A549 (cell line): ENCODE data around the gene STARD9. TPM values are rescaled to one million over a fixed set of nuclear protein-coding genes. Genes with fewer than 3 reads are reported as not detected.

Source experiments
- ATAC-seq, 2 experiments: fragments of 200-7000 bp in 1 of 2; fragments of >200 bp in 1 of 2; cut with Nextera tagmentation in 1 of 2; cut with Tn5 transposase in 1 of 2; 3 replicates each; pipeline versions ENCODE4 v1.8.0 to v1.9.1; 2018 to 2020; ENCODE audit warnings: mild to moderate bottlenecking in 1 of 2, moderate library complexity in 1 of 2
- CTCF ChIA-PET: fragments of 300-600 bp; sonication (Branson Sonifier 250); formaldehyde crosslinking; extraction: SDS; loops from one replicate; lab custom pipeline; 2021; ENCODE audit warnings: antibody characterized with exemption, inconsistent platforms; lab: Yijun Ruan, JAX
- POLR2A ChIA-PET: fragments of 350-600 bp; formaldehyde crosslinking; extraction: SDS; loops from one replicate; lab custom pipeline; 2021; ENCODE audit warnings: antibody characterized with exemption, inconsistent platforms; lab: Yijun Ruan, JAX
- DNase-seq, 2 experiments: peaks; one replicate each; pipeline versions ENCODE4 v3.0.0 to v3.0.0-alpha.2; 2011 to 2016; ENCODE audit warnings: low read depth in 1 of 2, low spot score in 1 of 2
- FAIRE-seq: peaks from 2 replicates; lab custom pipeline; 2011; peaks lifted over from hg19 to GRCh38; lab: Jason Lieb, UNC
- H3K27ac ChIP-seq, 2 experiments: fragments of >200 bp; sonication (Bioruptor Twin); formaldehyde crosslinking; 3 replicates each; pipeline ENCODE4 v1.5.1; 2016 to 2017
- H3K4me1 ChIP-seq: fragments of >200 bp; sonication (Bioruptor Twin); formaldehyde crosslinking; 3 replicates; pipeline ENCODE4 v1.6.1; 2016
- H3K4me2 ChIP-seq: fragments of >200 bp; sonication (Bioruptor Twin); formaldehyde crosslinking; 3 replicates; pipeline ENCODE4 v1.6.1; 2016
- H3K4me3 ChIP-seq: fragments of >200 bp; sonication (Bioruptor Twin); formaldehyde crosslinking; 3 replicates; pipeline ENCODE4 v1.5.1; 2016
- H3K9me3 ChIP-seq: fragments of >200 bp; sonication (Bioruptor Twin); formaldehyde crosslinking; 3 replicates; pipeline ENCODE4 v1.6.1; 2016
- CBX8 ChIP-seq: fragments of 200-600 bp; sonication (generic); IDR thresholded peaks from 2 replicates; pipeline ENCODE4 v1.6.1; 2016
- CEBPB ChIP-seq, 2 experiments: fragments of >200 bp in 1 of 2; sonication (Bioruptor Twin) in 1 of 2; formaldehyde crosslinking in 1 of 2; IDR thresholded peaks; 2 replicates each; pipeline ENCODE4 v1.6.1; 2012 to 2016
- EHF ChIP-seq: fragments of 250-450 bp; sonication (Bioruptor Pico); IDR thresholded peaks from 2 replicates; pipeline ENCODE4 v1.5.0; 2020; ENCODE audit warnings: mild to moderate bottlenecking
- FOSL2 ChIP-seq, 2 experiments: fragments of 450-650 bp in 1 of 2; fragments of >200 bp in 1 of 2; sonication (Bioruptor Twin) in 1 of 2; formaldehyde crosslinking; IDR thresholded peaks; 2 replicates each; pipeline versions ENCODE4 v1.5.0 to v1.6.1; 2016 to 2020; ENCODE audit warnings: mild to moderate bottlenecking in 1 of 2, moderate library complexity in 1 of 2
- HDAC2 ChIP-seq: fragments of 200-600 bp; sonication (generic); IDR thresholded peaks from 2 replicates; pipeline ENCODE4 v1.6.1; 2016
- HOXB13 ChIP-seq: fragments of 250-450 bp; sonication (Bioruptor Pico); IDR thresholded peaks from 2 replicates; pipeline ENCODE4 v1.5.0; 2020; ENCODE audit warnings: low read depth, mild to moderate bottlenecking, moderate library complexity
- HOXB5 ChIP-seq: fragments of 250-450 bp; sonication (Bioruptor Pico); IDR thresholded peaks from 2 replicates; pipeline ENCODE4 v1.5.0; 2020; ENCODE audit warnings: mild to moderate bottlenecking, moderate library complexity
- JUN ChIP-seq, 2 experiments: fragments of >200 bp; sonication (Bioruptor Twin); formaldehyde crosslinking; IDR thresholded peaks; 2 replicates in 1 of 2; 3 replicates in 1 of 2; pipeline ENCODE4 v1.6.1; 2016 to 2017
- JUNB ChIP-seq: fragments of >200 bp; sonication (Bioruptor Twin); formaldehyde crosslinking; IDR thresholded peaks from 2 replicates; pipeline ENCODE4 v1.6.1; 2016
- KDM5A ChIP-seq: fragments of 200-600 bp; sonication (generic); IDR thresholded peaks from 2 replicates; pipeline ENCODE4 v1.6.1; 2016; ENCODE audit warnings: antibody characterized with exemption, mild to moderate bottlenecking
- MAFK ChIP-seq: fragments of 450-650 bp; IDR thresholded peaks from 2 replicates; pipeline ENCODE4 v1.6.1; 2014; ENCODE audit not compliant: partially characterized antibody
- MAZ ChIP-seq: fragments of 150-350 bp; IDR thresholded peaks from 2 replicates; pipeline ENCODE4 v1.6.1; 2014; ENCODE audit warnings: antibody characterized with exemption, low read depth, low read length, borderline replicate concordance
- MYC ChIP-seq: IDR thresholded peaks from 2 replicates; pipeline ENCODE4 v1.6.1; 2012; ENCODE audit warnings: mild to moderate bottlenecking, inconsistent platforms, low read length, improper control_type of control experiment, borderline replicate concordance
- NFE2L2 ChIP-seq: fragments of 150-350 bp; conservative IDR thresholded peaks from 2 replicates; pipeline ENCODE4 v1.6.1; 2014; ENCODE audit warnings: low read length
- NR3C1 ChIP-seq: fragments of >200 bp; sonication (Bioruptor Twin); formaldehyde crosslinking; IDR thresholded peaks from 3 replicates; pipeline ENCODE4 v1.6.1; 2017
- RAD21 ChIP-seq, 2 experiments: fragments of >200 bp in 1 of 2; sonication (Bioruptor Twin) in 1 of 2; formaldehyde crosslinking in 1 of 2; IDR thresholded peaks in 1 of 2; conservative IDR thresholded peaks in 1 of 2; 2 replicates in 1 of 2; 3 replicates in 1 of 2; pipeline ENCODE4 v1.6.1; 2012 to 2018; ENCODE audit warnings: inconsistent platforms in 1 of 2
- RCOR1 ChIP-seq: fragments of 150-350 bp; IDR thresholded peaks from 2 replicates; pipeline ENCODE4 v1.6.1; 2014; ENCODE audit warnings: antibody characterized with exemption, low read length, low read depth
- RFX5 ChIP-seq: fragments of 450-650 bp; IDR thresholded peaks from 2 replicates; pipeline ENCODE4 v1.7.1; 2014; ENCODE audit warnings: antibody characterized with exemption, mild to moderate bottlenecking, moderate library complexity
- ZFP36 ChIP-seq: fragments of 450-650 bp; IDR thresholded peaks from 2 replicates; pipeline ENCODE4 v1.6.1; 2014; ENCODE audit warnings: borderline replicate concordance; ENCODE audit not compliant: partially characterized antibody
- ZNF302 ChIP-seq: fragments of 250-450 bp; sonication (Bioruptor Pico); IDR thresholded peaks from 2 replicates; pipeline ENCODE4 v1.9.0; 2021; ENCODE audit warnings: inconsistent platforms, mild to moderate bottlenecking, moderate library complexity
- ZSCAN20 ChIP-seq: fragments of 250-450 bp; sonication (Bioruptor Pico); IDR thresholded peaks from 2 replicates; pipeline ENCODE4 v1.8.0; 2022; ENCODE audit warnings: mild to moderate bottlenecking, moderate library complexity
- WGBS: methylation state at CpG from one replicate; pipeline ENCODE4 v1.1.6; 2017; ENCODE audit errors: missing lambda C conversion rate; 5-methylcytosine and 5-hydroxymethylcytosine counted together
- polyA plus RNA-seq, 4 experiments: library from polyadenylated mRNA; depleted of rRNA in 3 of 4; stranded (reverse); fragments of >200 nt; fragmentation: RNase III in 1 of 4; extraction: RNeasy Plus Mini Kit Qiagen cat#74134 plus additional on column Dnase treatment in 1 of 4; gene quantifications; 2 replicates in 3 of 4; 3 replicates in 1 of 4; pipeline ENCODE4 v1.2.3, GENCODE V29; 2011 to 2017
- TF ChIP-seq, protein P1 (sequence below): fragments of 450-650 bp; IDR thresholded peaks from 2 replicates; pipeline ENCODE4 v1.6.1; 2014; ENCODE audit warnings: antibody characterized with exemption
- TF ChIP-seq, protein P2 (sequence below): fragments of >200 bp; sonication (Bioruptor Twin); formaldehyde crosslinking; IDR thresholded peaks from 3 replicates; pipeline ENCODE4 v1.5.1; 2016
- TF ChIP-seq, protein P3 (sequence below): fragments of >200 bp; sonication (Bioruptor Twin); formaldehyde crosslinking; IDR thresholded peaks from 3 replicates; pipeline ENCODE4 v1.6.1; 2016

The STARD9 gene
- polyA plus RNA-seq, 2 of the 4 experiments (the other 2 are of a cell fraction): 1.2 TPM

DNA sequence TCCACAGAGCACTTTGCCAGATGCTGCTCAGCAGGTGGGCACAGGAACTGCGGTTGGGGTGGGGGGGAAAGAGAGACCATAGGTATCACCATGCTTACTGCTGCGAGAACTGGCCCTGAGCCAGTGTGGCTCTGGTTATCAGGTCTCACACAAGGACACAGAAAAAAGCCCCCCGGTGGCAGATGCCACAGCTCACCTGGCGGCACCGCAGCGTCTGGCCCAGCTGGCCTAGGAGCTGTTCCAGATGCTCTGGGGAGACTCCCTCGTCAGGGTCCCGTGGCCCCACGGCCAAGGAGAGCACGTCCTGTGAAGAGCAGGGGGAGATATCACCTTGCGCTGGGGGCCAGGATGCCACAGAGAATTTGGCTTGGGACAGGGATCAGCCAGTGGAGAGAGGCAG lies 150.7 kb downstream of the STARD9 start:
- WGBS: 87% methylated on average over 8 of the region's 11 CpGs
- H3K4me1 ChIP-seq: no peaks in the 10 kb centered on the region
- FAIRE-seq: no peak
- POLR2A ChIA-PET: no interaction called here
- TF ChIP-seq EHF (CRISPR knock-in tag) (no peak), HOXB13 (CRISPR knock-in tag) (no peak), RCOR1 (no peak), NR3C1 (no peak), HOXB5 (CRISPR knock-in tag) (no peak), RFX5 (no peak), ZSCAN20 (CRISPR knock-in tag) (no peak), JUNB (no peak), MAFK (no peak), MAZ (no peak), FOSL2 (IDR thresholded peaks at IDR 0.05) (no peak), FOSL2 (CRISPR knock-in tag; IDR thresholded peaks at IDR 0.05) (no peak), JUN (IDR thresholded peaks at IDR 0.05) (no peak), MYC (no peak), ZNF302 (CRISPR knock-in tag) (no peak), ZFP36 (no peak), CEBPB (IDR thresholded peaks at IDR 0.05) (no peak), KDM5A (no peak)
- TF ChIP-seq, protein P1, sequence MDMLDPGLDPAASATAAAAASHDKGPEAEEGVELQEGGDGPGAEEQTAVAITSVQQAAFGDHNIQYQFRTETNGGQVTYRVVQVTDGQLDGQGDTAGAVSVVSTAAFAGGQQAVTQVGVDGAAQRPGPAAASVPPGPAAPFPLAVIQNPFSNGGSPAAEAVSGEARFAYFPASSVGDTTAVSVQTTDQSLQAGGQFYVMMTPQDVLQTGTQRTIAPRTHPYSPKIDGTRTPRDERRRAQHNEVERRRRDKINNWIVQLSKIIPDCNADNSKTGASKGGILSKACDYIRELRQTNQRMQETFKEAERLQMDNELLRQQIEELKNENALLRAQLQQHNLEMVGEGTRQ: no peak
- TF ChIP-seq, protein P2, sequence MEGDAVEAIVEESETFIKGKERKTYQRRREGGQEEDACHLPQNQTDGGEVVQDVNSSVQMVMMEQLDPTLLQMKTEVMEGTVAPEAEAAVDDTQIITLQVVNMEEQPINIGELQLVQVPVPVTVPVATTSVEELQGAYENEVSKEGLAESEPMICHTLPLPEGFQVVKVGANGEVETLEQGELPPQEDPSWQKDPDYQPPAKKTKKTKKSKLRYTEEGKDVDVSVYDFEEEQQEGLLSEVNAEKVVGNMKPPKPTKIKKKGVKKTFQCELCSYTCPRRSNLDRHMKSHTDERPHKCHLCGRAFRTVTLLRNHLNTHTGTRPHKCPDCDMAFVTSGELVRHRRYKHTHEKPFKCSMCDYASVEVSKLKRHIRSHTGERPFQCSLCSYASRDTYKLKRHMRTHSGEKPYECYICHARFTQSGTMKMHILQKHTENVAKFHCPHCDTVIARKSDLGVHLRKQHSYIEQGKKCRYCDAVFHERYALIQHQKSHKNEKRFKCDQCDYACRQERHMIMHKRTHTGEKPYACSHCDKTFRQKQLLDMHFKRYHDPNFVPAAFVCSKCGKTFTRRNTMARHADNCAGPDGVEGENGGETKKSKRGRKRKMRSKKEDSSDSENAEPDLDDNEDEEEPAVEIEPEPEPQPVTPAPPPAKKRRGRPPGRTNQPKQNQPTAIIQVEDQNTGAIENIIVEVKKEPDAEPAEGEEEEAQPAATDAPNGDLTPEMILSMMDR: no peak
- TF ChIP-seq, protein P3, sequence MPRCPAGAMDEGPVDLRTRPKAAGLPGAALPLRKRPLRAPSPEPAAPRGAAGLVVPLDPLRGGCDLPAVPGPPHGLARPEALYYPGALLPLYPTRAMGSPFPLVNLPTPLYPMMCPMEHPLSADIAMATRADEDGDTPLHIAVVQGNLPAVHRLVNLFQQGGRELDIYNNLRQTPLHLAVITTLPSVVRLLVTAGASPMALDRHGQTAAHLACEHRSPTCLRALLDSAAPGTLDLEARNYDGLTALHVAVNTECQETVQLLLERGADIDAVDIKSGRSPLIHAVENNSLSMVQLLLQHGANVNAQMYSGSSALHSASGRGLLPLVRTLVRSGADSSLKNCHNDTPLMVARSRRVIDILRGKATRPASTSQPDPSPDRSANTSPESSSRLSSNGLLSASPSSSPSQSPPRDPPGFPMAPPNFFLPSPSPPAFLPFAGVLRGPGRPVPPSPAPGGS: no peak
- H3K4me2 ChIP-seq: no peak overlapping the region
- no peak overlapping the region for H3K4me3 ChIP-seq
- no peak overlapping the region for H3K27ac ChIP-seq
- no peak for DNase-seq
- CTCF ChIA-PET: no interaction called here
- no peak for ATAC-seq
- no peaks in the 10 kb centered on the region for H3K9me3 ChIP-seq

DNA sequence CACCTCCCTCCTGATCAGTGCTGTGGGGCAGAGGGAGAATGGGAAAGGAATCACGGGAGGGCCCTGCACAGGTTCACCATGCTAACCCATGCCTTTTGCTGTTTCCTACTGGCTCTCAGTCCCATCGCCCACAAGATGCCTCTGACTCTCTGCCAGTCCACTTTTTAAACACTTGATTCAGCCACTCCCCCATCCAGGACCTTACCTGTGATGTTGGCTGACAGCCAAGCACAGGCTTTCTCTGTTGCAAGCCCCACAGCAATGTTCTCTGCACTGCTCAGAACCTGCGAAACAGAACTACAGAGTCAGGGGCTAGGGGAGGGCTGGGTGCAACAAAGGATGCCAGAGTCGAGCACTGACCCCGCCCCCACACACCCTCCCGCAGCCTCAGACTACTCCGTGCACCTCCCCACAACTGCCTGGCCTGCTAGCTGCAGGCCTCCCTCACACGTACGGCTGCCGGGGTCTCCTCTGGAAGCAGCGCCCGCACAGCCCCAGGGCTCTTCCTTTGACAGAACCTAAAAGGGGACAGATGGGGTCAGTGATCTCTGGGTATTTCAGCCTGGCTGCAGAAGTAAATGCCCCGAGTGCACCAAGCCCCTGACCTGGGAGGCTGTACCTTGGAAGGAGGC lies 152.5 kb downstream of the STARD9 start:
- FAIRE-seq: no peak
- TF ChIP-seq CBX8 (no peak), NFE2L2 (no peak), HDAC2 (no peak), RAD21 (conservative IDR thresholded peaks at IDR 0.05 in 1 of 2, IDR thresholded peaks at IDR 0.05 in 1 of 2) (no peak)
- TF ChIP-seq, protein P3: no peak
- Histone ChIP-seq H3K27ac (no peak overlapping the region), H3K4me1 (no peaks in the 10 kb centered on the region), H3K4me3 (no peak overlapping the region), H3K4me2 (no peak overlapping the region), H3K9me3 (no peaks in the 10 kb centered on the region)
- POLR2A ChIA-PET: no interaction called here
- WGBS: 95% methylated on average over 7 of the region's 13 CpGs
- CTCF ChIA-PET: no interaction called here
- ATAC-seq: no peak
- no peak for DNase-seq
